ENCODE measurements around the gene SOX6.

GRCh38 chr11:16322190-16322589, 34.2 kb downstream of the SOX6 start:
- TF ChIP-seq CTCF (conservative IDR thresholded peaks at IDR 0.05 in 1 of 2, IDR thresholded peaks at IDR 0.05 in 1 of 2; ENCODE audit: extremely low read depth in 1 of 2, insufficient read depth in 1 of 2, low read depth in 1 of 2, low read length in 2 of 2) (no peak), EZH2 (IDR thresholded peaks at IDR 0.05; ENCODE audit: borderline replicate concordance, low read length) (no peak)

Data from mammary epithelial cell (primary cell).